ENCODE data around the gene TRAM2. TPM values are rescaled to one million over a fixed set of nuclear protein-coding genes. Genes with fewer than 3 reads are reported as not detected.

Gene TRAM2
- total and polyA plus RNA-seq, 9 of the 15 experiments (the other 6 are each of a cell fraction or from before 2014, with no cell fraction given), result 2.6 to 13.3 (median 8.9) TPM

GRCh38 chr6:52576054-52576391, 837 bp downstream of the TRAM2 start:
- no peaks in the 10 kb centered on the region for H3K36me3 ChIP-seq (ENCODE audit: control insufficient read depth, insufficient read depth, low read length)
- ChIA-PET POLR2A (interaction anchor here (0.7 to 1.7 kb wide), 7 partner anchors 9 to 158 kb away, joined by 3 to 6 read pairs (median 3); no protein-coding TSS in a partner anchor), CTCF (ENCODE audit: low intra/inter-chr PET ratio) (interaction anchor here (0.8 kb wide), 1 partner anchor 88 kb away, joined by 4 read pairs; no protein-coding TSS in a partner anchor)
- H3K4me2 ChIP-seq (ENCODE audit: insufficient read depth, low read length), result peak overlapping the region; percentile 81
- peaks cover 10% of the 10 kb centered on the region for H4K20me1 ChIP-seq (replicated peaks; ENCODE audit: control insufficient read depth, insufficient read depth, low read length)
- 15% methylated on average over 8 of the region's 8 CpGs for WGBS (ENCODE audit: insufficient coverage, low coverage, missing lambda C conversion rate)
- no peaks in the 10 kb centered on the region for H3K9me1 ChIP-seq (ENCODE audit: control insufficient read depth, insufficient read depth, low read length)
- in situ Hi-C loops (cut with MboI), result no loop called here
- peak overlapping the region; percentile 13; the same call in 1 of the 3 replicates for H3K27ac ChIP-seq (ENCODE audit: extremely low read depth, low read depth, low read length)
- peak; percentile 2; the same call in 2 of the 3 replicates for ATAC-seq
- H3K4me3 ChIP-seq, result peak overlapping the region; percentile 77
- H3K79me2 ChIP-seq (ENCODE audit: control insufficient read depth, insufficient read depth, low read length), result peaks cover 42% of the 10 kb centered on the region; the same call in 2 of the 3 replicates
- H3K27me3 ChIP-seq (ENCODE audit: control insufficient read depth in 2 of 2, insufficient read depth in 2 of 2, low read length in 2 of 2), result no peaks in the 10 kb centered on the region
- intact Hi-C loops (cut with micrococcal nuclease), result loop anchor here (1.0 to 5.0 kb wide), 6 partner anchors 59 to 289 kb away; no protein-coding TSS in a partner anchor
- H3K9ac ChIP-seq (ENCODE audit: insufficient read depth in 1 of 2, low read depth in 2 of 2, low read length in 2 of 2), result peak overlapping the region; percentile 58 to 91
- no peaks in the 10 kb centered on the region for H3K9me3 ChIP-seq (replicated peaks; ENCODE audit: control insufficient read depth, insufficient read depth, low read depth, low read length)
- H3K4me1 ChIP-seq (replicated peaks in 1 of 2; ENCODE audit: control insufficient read depth in 2 of 2, insufficient read depth in 2 of 2, low read length in 2 of 2), result peaks cover 22 to 30% of the 10 kb centered on the region in 2 experiments; a peak in 4 of 5 replicates
- no TSS peak for BruUV-seq (replicated peaks)
- peak in 1 of 4 experiments; percentile 25 for DNase-seq (ENCODE audit: extremely low read depth in 1 of 4, low spot score in 3 of 4)
- no peak for FAIRE-seq
- peak overlapping the region; percentile 86 for H2AFZ ChIP-seq (ENCODE audit: low read depth, low read length)
- no peak for TF ChIP-seq SRSF9 (IDR thresholded peaks at IDR 0.05; ENCODE audit: borderline replicate concordance, low read depth, low read length)
- no peak for TF ChIP-seq MYBL2 (IDR thresholded peaks at IDR 0.05; ENCODE audit: low read depth)
- no peak for TF ChIP-seq MYBL2 (CRISPR knock-in tag; IDR thresholded peaks at IDR 0.05; ENCODE audit: borderline replicate concordance)
- no peak for TF ChIP-seq TRIM24 (IDR thresholded peaks at IDR 0.05)
- TF ChIP-seq CHD1 (IDR thresholded peaks at IDR 0.05; ENCODE audit: low read length), result peak; percentile 2
- TF ChIP-seq BHLHE40 (IDR thresholded peaks at IDR 0.05; ENCODE audit: low read length), result peak; percentile 70
- TF ChIP-seq PTRF (tag; IDR thresholded peaks at IDR 0.05), result no peak
- no peak for TF ChIP-seq ZNF224 (CRISPR knock-in tag; IDR thresholded peaks at IDR 0.05)
- TF ChIP-seq MTA2 (IDR thresholded peaks at IDR 0.05; ENCODE audit: low read depth), result no peak
- no peak for TF ChIP-seq ID3 (CRISPR knock-in tag; IDR thresholded peaks at IDR 0.05)
- no peak for TF ChIP-seq ID3 (tag; IDR thresholded peaks at IDR 0.05)
- TF ChIP-seq ZNF79 (CRISPR knock-in tag; IDR thresholded peaks at IDR 0.05; ENCODE audit: low read depth), result no peak
- TF ChIP-seq MTA1 (IDR thresholded peaks at IDR 0.05; ENCODE audit: borderline replicate concordance), result no peak
- no peak for TF ChIP-seq ZNF408 (CRISPR knock-in tag; IDR thresholded peaks at IDR 0.05; ENCODE audit: low read depth)
- no peak for TF ChIP-seq ZKSCAN3 (CRISPR knock-in tag; IDR thresholded peaks at IDR 0.05)
- TF ChIP-seq ZNF764 (CRISPR knock-in tag; IDR thresholded peaks at IDR 0.05; ENCODE audit: low read depth), result no peak
- no peak for TF ChIP-seq SNIP1 (IDR thresholded peaks at IDR 0.05; ENCODE audit: low read depth)
- TF ChIP-seq ZBTB9 (CRISPR knock-in tag; IDR thresholded peaks at IDR 0.05), result no peak
- TF ChIP-seq ZFP36 (IDR thresholded peaks at IDR 0.05; ENCODE audit: low read depth, low read length, partially characterized antibody), result no peak
- TF ChIP-seq SMARCA4 (IDR thresholded peaks at IDR 0.05), result no peak
- TF ChIP-seq, protein P1, sequence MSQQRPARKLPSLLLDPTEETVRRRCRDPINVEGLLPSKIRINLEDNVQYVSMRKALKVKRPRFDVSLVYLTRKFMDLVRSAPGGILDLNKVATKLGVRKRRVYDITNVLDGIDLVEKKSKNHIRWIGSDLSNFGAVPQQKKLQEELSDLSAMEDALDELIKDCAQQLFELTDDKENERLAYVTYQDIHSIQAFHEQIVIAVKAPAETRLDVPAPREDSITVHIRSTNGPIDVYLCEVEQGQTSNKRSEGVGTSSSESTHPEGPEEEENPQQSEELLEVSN (IDR thresholded peaks at IDR 0.05; ENCODE audit: borderline replicate concordance in 1 of 2, extremely low read depth in 1 of 2, insufficient read depth in 1 of 2, insufficient read length in 1 of 2, low read depth in 1 of 2, low read length in 1 of 2, poor library complexity in 1 of 2, severe bottlenecking in 1 of 2), result peak in 1 of 2 experiments; percentile 58
- TF ChIP-seq WHSC1 (IDR thresholded peaks at IDR 0.05; ENCODE audit: low read length), result no peak
- 0 out of 2 replicates have a peak, but pooled peaks have one; percentile 35 for TF ChIP-seq ZNF431 (CRISPR knock-in tag; IDR thresholded peaks at IDR 0.05)
- TF ChIP-seq NCOR1 (IDR thresholded peaks at IDR 0.05), result no peak
